KBM-7 (cell line): ENCODE measurements around the gene RWDD4.

ENCODE experiments used
- DNase-seq: peaks from one replicate; pipeline ENCODE4 v3.0.0-alpha.2; 2015
- in situ Hi-C: fragments of 300-500 bp; cut with MboI; formaldehyde crosslinking; loops from 2 replicates; pipeline ENCODE4 v1.14.3; 2020; ENCODE audit warnings: low sequenced_read_pairs, low pct_unique_long_range_greater_than_20kb, mixed read lengths

Gene RWDD4

DNA sequence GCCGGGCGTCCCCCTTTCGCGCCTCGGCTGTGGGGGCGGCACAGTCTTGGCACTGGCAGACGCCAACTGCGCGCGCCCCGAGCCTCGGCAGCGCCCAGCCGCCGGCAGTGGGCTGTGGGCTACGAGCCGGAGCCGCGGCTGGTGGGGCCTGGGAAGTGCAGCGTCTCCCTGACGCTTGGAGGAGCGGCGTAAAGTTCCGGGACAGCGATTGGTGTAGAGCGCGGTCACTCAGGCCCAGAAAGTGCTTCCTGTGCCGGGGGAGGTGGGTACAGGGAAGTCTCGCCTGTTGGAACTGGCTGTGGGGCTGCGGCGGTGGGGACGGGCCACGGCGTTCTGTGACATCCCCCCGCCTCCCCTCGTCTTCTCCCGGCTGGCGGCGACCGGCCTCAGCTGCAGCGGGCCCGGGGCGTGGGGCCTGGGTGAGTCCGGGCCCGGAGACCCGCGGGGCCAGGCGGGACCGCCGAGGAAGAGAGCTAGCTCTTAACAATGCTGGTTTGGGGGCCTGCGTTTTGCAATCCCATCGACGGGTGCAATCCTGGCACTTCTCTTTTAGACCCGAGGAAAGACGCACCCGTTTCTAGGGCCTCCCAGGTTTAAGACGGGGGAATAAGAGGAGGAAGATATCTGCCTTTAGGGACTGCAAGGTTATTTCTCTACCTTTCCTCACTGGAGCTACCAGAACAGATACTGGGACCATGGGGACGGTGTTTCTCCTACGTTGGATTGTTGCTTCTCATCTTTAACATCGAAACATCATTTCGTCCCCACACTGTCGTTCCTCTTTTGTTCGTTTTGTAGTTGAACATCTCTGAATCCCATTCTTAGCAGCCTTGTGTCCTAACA, at the start of gene RWDD4, which contains the start of gene TRAPPC11:
Gene RWDD4 (minus strand): TSS at position 157 of the 843 bp plus-strand sequence. CDS start 233 bp downstream, outside the sequence.
Gene TRAPPC11 (plus strand): TSS at position 265 of the 843 bp plus-strand sequence. CDS start 4,575 bp downstream, outside the sequence.
- peak; percentile 98 for DNase-seq
- in situ Hi-C loops, result no loop called here

- in situ Hi-C loops, result no loop called here
- no peak for DNase-seq
These were observed 43.5 kb upstream of the RWDD4 start for GRCh38 chr4:183702492-183702891.

GRCh38 chr4:183700407-183700806, 41.4 kb upstream of the RWDD4 start:
- DNase-seq, result no peak

DNA sequence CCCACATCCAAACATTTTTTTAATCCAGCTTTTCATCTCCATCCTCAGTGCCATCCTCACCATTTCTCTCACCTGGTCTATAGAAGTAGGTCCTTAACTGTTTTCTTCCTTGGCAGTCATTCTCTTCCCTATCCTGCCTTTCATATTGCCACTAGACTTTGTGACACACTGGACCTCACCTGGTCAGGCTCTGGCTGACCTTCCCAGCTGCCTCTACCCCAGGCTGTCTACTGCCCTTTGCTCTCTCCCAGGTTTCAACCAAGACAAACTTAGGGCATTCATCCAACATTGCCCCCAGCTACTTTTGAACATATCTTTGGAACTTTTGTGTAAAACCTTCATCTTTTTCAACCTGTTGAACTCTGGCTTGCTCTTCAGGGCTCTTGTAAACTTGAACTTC, 39.9 kb upstream of the RWDD4 start:
- in situ Hi-C loops, result no loop called here
- DNase-seq, result no peak

More at GRCh38 chr4:183700407-183700806, 41.4 kb upstream of the RWDD4 start:
- in situ Hi-C loops, result no loop called here

GRCh38 chr4:183691897-183692296, 32.9 kb upstream of the RWDD4 start:
- in situ Hi-C loops, result no loop called here

DNA sequence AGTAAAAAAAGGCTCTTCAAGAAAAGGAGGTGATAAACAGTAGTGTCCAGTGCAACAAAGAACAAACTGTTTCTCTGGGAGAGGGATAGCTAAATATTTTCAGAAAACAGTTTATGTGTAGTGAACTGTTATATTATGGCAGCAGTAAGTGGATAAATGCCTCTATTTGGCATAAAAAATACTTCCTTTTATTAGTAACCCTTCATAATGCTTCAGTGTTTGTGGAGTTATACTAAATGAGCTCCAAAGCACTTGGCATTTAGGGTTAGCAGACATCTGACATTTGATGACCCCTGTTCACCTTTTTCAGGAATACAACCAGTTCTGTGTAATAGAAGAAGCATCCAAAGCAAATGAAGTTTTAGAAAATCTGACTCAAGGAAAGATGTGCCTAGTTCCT, 32.0 kb upstream of the RWDD4 start:
- DNase-seq, result no peak
- in situ Hi-C loops, result no loop called here

More at GRCh38 chr4:183691897-183692296, 32.9 kb upstream of the RWDD4 start:
- no peak for DNase-seq

GRCh38 chr4:183688216-183688615, 29.2 kb upstream of the RWDD4 start:
- no peak for DNase-seq
- in situ Hi-C loops, result no loop called here

DNA sequence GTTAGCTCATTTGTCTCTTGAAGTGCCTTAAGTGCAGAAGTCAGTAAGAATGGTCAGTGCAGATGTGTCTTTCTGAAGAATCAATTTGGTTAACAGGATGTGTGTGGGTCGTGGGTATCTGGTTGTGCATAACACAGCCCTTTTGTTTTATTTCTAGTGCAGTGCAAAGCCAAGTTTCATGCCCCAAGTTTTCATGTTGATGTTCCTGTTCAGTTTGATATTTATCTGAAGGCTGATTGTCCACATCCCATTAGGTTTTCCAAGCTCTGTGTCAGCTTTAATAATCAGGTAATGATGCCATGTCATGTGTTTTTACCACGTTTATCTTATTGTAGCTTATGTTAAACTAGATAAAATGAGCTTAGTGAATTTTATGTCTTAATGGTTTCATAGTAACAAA, 27.5 kb upstream of the RWDD4 start:
- in situ Hi-C loops, result no loop called here

GRCh38 chr4:183681119-183681518, 22.1 kb upstream of the RWDD4 start:
- in situ Hi-C loops, result no loop called here
- no peak for DNase-seq

More for the DNA sequence above, 27.5 kb upstream of the RWDD4 start:
- DNase-seq, result no peak

GRCh38 chr4:183675625-183676024, 16.6 kb upstream of the RWDD4 start:
- in situ Hi-C loops, result no loop called here

GRCh38 chr4:183674153-183674552, 15.2 kb upstream of the RWDD4 start:
- in situ Hi-C loops, result no loop called here
- DNase-seq, result peak; percentile 47

More at GRCh38 chr4:183675625-183676024, 16.6 kb upstream of the RWDD4 start:
- no peak for DNase-seq

DNA sequence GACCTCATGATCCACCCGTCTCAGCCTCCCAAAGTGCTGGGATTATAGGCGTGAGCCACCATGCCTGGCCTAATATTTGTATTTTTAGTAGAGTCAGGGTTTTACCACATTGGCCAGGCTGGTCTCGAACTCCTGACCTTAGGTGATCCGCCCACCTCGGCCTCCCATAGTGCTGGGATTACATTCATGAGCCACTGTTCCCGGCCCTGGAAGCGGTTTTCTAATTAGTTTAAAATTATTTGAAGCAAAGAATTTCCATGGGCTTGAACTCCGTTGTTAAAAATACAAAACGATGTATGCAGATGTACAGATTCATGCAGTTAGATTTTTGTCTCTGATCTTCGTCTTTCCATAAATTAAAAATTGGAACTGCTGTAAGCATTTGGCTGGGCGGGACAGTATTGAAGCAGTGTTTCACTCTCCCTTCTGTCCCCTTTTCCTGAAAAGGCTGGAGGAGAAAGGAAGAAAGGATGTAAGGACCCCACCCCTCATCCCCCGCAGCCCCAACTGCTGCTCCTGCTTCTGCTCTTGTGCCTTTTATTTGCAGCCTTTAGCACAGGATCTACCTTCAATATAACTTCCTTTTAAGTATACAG, 12.1 kb upstream of the RWDD4 start:
- DNase-seq, result no peak
- in situ Hi-C loops, result no loop called here

- in situ Hi-C loops, result no loop called here
These were observed 11.3 kb upstream of the RWDD4 start for GRCh38 chr4:183670251-183670650.

GRCh38 chr4:183666088-183666487, 7.1 kb upstream of the RWDD4 start:
- DNase-seq, result no peak
- in situ Hi-C loops, result no loop called here

More at GRCh38 chr4:183670251-183670650, 11.3 kb upstream of the RWDD4 start:
- DNase-seq, result no peak

- in situ Hi-C loops, result no loop called here
- no peak for DNase-seq
These were observed 872 bp upstream of the RWDD4 start for GRCh38 chr4:183659872-183660242.

- peak; percentile 35 for DNase-seq
- in situ Hi-C loops, result no loop called here
These were observed 490 bp downstream of the RWDD4 start for GRCh38 chr4:183658362-183659028.

- in situ Hi-C loops, result no loop called here
- DNase-seq, result peak; percentile 17
These were observed 1.4 kb downstream of the RWDD4 start for GRCh38 chr4:183657564-183657963.

DNA sequence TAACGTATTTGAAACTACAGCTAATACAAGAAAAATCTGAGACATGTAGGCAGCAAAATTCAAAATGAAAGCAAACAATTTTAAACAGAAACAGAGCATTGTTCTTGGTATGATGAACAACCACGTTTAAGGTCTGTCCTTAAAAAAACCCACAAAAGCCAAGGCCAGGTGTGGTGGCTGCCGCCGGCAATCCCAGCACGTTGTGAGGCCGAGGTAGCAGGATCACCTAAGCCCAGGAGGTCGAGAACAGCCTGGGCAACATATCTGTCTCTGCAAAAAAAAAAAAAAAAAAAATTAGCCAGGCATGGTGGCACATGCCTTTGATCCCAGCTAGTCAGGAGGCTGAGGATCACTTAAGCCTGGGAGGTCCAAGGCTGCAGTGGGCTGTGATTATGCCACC, 13.7 kb downstream of the RWDD4 start:
- no peak for DNase-seq
- in situ Hi-C loops, result no loop called here

DNA sequence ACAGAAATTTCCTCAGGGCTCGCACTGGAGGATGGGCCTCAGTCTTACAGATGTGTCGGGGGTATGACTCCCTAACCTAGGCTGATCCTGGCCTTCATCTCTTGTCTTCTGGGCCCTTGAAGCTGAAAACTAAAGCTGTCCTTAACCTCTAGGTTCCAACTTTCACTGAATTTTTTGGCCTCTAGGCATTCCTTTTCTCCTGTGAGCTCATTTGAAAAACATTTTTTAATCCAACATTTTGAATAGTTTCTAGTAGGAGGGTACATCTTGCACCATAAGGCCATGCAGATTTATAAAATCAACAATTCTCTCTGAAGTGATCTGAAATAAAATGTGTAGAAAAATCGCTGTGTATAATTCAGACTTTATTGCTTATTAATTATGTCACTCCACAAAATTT, 19.7 kb downstream of the RWDD4 start:
- DNase-seq, result no peak
- in situ Hi-C loops, result no loop called here

DNA sequence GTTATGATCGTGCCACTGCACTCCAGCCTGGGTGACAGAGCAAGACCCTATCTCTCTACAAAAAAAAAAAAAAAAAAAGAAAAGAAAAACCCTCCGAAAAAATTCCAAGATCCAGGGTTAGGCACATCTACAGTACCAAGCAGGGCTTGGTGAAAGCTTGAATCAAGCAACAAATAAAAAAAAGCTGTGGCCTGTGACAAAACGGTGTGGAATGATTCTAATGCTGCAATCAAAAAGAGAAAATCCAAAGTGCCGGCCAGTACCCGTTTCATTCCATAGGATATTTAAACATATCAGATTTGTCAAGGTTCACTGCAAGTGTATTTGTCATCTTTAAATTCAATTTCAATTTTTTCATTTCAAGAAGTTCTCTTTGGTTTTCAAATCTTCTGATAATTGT, 20.5 kb downstream of the RWDD4 start:
- in situ Hi-C loops, result no loop called here
- no peak for DNase-seq
